ENCODE measurements around the gene TMEM101.

GRCh38 chr17:43992641-43993040 is 22.1 kb downstream of the TMEM101 start:
- TF ChIP-seq EZH2 (IDR thresholded peaks at IDR 0.05; ENCODE audit: low read length, unreplicated experiment), result no peak
- TF ChIP-seq CTCF (conservative IDR thresholded peaks at IDR 0.05; ENCODE audit: low read depth, low read length), result no peak
- no peak for TF ChIP-seq EZH2phosphoT487 (IDR thresholded peaks at IDR 0.05; ENCODE audit: borderline replicate concordance, low read length)
